ENCODE measurements around the gene CFAP69.

- TF ChIP-seq CTCF (conservative IDR thresholded peaks at IDR 0.05 in 1 of 2, IDR thresholded peaks at IDR 0.05 in 1 of 2; ENCODE audit: low read depth in 1 of 2, low read length in 2 of 2) (no peak), EZH2 (IDR thresholded peaks at IDR 0.05; ENCODE audit: low read length, missing control alignments) (no peak)
Measured at GRCh38 chr7:90313907-90314306, 68.9 kb downstream of the CFAP69 start.
